Fibroblast of upper back skin (primary cell): ENCODE data around the gene CRACR2A.

Experiments
- DNase-seq: peaks from one replicate; pipeline ENCODE4 v3.0.0-alpha.2; 2013

CRACR2A gene, protein sequence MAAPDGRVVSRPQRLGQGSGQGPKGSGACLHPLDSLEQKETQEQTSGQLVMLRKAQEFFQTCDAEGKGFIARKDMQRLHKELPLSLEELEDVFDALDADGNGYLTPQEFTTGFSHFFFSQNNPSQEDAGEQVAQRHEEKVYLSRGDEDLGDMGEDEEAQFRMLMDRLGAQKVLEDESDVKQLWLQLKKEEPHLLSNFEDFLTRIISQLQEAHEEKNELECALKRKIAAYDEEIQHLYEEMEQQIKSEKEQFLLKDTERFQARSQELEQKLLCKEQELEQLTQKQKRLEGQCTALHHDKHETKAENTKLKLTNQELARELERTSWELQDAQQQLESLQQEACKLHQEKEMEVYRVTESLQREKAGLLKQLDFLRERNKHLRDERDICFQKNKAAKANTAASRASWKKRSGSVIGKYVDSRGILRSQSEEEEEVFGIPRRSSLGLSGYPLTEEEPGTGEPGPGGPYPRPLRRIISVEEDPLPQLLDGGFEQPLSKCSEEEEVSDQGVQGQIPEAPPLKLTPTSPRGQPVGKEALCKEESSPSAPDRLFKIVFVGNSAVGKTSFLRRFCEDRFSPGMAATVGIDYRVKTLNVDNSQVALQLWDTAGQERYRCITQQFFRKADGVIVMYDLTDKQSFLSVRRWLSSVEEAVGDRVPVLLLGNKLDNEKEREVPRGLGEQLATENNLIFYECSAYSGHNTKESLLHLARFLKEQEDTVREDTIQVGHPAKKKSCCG

DNA sequence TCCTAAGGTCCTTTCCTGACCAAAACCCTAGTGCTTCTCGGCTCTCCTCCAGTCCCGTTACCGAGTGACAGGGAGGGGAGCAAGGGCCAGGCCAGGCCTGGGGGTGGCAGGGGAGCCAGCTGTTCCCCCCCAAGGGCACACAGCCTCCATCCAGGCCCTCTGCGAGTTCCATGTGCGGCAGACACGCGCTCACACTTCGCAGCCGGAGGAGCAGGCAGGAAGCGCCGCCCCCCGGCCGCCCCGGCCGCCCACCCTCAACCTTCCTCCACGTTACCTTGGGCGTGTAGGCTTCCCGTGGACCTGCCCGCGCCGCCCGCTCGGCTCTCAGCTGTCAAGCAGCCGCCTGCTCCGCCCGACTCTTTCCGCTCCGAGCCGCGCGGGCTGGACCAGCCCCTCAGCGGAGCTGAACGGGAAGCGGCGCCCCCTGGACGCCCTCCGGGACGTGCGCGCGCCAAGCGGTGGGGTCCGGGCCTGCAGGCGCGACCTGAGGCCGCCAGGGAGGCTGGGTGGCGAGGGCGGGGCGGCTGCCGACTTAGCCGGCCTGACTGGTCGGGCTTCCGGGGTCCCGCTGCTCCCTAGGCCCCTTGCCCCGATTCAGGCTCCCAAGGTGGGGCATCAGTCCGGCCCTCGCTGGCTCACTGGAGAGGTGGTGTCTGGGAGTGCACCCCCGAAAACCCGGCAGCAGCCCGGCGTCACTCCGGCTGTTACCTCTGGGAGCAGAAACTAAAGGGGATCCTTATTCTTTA, at the start of gene CRACR2A:
Gene CRACR2A (minus strand): TSS at position 369 of the 746 bp plus-strand sequence. CDS start 56,110 bp downstream, outside the sequence.
- DNase-seq: peak; percentile 70

DNA sequence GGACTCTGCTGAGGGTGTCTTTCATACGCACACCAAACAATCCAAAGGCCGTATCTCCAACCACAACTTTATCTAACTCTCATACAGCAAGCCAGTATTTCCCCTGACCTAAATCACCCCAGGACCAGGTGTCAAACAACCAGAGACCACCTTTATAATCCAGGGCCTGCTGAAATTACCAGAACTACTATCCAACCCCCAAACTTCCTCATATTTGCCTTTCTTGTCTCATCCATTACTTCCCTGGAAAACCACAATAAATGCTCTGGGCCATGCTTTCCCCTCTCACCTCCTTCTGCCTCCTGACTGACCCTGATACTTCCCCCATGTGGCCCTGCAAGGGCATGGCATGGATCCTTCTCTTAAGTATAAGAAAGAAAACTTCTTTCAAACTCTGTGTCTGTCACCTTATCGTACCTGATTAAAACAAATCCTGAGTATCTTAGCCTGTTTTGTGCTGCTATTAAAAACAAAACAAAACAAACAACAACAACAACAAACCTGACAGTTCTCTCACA, 44.7 kb upstream of the CRACR2A start:
- DNase-seq: no peak

- DNase-seq: no peak
Observed at GRCh38 chr12:3795492-3796133, 42.7 kb upstream of the CRACR2A start.

DNA sequence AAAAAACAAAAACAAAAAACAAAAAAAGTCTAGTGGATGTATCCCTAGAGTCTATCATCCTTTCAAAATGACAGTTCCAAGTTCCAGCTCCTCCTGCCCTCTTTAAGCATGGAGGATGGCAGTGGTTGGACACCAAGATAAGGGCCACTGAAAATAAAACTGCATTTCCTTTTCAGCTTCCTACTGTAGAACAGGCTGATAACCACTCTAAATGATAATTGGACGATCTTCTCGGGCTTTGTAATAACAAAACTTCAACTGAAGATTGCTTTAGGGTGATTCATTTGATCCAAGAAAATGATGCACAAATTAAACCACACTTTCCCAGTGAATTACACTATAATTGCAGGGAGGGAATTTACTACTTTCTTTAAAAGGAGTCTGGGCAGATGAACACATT, 42.2 kb upstream of the CRACR2A start:
- DNase-seq: no peak

GRCh38 chr12:3792623-3793288, 39.8 kb upstream of the CRACR2A start:
- DNase-seq: no peak

GRCh38 chr12:3791256-3791874, 38.5 kb upstream of the CRACR2A start:
- DNase-seq: no peak

GRCh38 chr12:3790642-3791041, 37.7 kb upstream of the CRACR2A start:
- DNase-seq: no peak

- DNase-seq: no peak
Observed at GRCh38 chr12:3789838-3790237, 36.9 kb upstream of the CRACR2A start.

- peak; percentile 43 for DNase-seq
Observed at GRCh38 chr12:3777206-3777809, 24.4 kb upstream of the CRACR2A start.

- DNase-seq: no peak
Observed at GRCh38 chr12:3775385-3776035, 22.6 kb upstream of the CRACR2A start.

DNA sequence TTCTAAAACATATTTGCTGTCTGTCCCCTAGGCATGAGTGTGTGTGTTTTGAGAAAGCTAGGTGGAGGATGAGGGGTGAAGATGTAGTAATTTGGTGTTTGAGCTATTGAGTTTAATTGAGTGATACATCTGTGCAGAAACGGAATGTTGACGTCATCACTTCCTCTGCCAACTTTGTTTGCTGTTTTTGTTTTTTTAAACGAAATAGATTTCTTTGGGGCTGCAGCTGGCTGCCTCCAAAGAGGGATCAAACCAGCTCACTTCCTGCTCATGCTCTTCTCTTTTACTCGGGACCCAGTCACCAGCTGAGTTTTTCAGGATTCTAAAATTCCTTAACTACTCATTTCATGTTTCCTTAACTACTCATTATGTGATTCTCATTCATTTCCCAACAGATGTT, 19.5 kb upstream of the CRACR2A start:
- no peak for DNase-seq

- DNase-seq: no peak
Observed at GRCh38 chr12:3771853-3772252, 18.9 kb upstream of the CRACR2A start.

GRCh38 chr12:3770891-3771290, 18.0 kb upstream of the CRACR2A start:
- peak; percentile 64 for DNase-seq

GRCh38 chr12:3768911-3769447, 16.1 kb upstream of the CRACR2A start:
- DNase-seq: no peak

DNA sequence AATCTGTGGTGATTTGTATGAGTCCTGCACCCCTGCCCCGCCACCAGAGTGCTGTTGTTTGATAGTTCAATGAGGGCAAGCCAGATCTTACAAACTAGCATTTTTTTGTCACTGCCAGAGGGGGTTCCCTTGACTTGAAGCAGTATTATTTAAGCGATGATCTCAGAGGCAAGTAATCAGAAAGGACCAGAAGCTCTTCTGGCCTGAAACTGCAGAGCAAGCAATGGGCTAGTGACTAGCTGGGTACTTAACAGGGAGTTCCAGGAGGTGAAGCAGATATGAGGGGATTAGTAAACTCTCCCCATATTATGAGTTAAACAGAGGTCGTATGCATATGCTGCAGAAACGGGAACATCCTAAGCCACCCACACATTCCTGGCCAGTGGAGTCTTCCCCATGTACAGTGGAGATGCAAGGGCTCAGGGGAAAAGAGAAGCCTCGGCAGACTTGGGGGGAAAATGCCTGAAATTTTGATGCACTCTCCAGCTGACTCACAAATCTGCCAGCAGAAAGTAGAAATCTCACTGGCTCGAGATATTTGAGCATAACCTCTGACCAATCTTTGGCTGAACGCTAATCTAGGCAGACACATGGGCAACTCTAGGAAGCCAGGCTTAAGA, 8.3 kb upstream of the CRACR2A start:
- DNase-seq: peak; percentile 47

GRCh38 chr12:3759878-3760277, 7.0 kb upstream of the CRACR2A start:
- no peak for DNase-seq

DNA sequence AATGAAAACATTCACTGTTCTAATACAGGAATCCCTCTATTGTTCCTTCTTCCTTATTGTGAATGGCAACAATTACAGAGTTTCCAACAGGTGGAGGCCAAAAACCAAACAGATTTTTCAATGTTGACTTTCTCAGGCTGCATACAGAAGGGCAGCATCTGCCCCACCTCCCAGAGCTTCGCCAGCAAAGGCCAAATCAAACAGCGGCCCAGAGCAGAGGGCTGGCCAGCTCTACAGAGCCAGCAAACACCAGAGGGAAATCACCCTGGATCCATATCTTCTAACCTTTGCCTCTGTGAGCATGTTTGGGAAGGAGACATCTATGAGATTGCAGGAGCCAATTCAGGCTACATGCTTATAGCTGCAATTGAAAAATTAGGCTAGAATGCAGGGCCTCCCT, 4.4 kb upstream of the CRACR2A start:
- DNase-seq: no peak

- DNase-seq: no peak
Observed at GRCh38 chr12:3755898-3756297, 3.0 kb upstream of the CRACR2A start.

DNA sequence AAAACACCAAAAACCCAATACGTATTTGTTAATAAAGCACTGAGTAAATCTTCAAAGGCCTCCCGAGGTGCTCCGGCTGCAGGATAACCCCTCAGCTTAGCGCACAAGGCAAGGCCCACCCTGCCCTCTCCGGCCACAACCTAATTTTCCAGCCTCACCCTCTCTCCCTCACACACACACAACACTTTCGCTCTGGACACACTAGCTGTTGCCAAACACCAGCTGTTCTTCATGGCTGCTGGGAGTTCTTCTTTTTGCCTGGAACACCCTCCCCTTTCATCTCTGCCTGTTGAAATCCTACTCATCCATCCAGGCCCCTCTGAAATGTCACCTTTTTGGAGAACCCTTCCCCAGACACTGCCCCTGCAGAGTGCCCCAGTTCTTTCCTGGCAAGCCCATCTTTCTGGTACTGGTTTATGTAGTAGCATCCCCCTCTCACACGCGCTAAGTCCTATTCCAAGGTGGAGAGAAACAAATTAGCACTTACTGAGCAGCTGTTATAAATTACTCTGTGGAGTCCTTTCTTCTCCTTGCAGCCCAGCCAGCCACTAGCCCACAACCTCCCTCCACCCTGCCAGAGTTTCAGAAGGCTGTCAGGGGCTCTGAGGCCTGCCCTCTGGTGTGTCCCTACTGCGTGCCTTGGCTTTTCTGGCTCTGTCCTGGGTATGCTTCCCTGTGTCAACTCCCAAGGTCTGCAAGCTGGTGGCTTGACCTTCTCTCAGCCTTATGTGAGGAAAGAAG, 805 bp upstream of the CRACR2A start:
- no peak for DNase-seq
